Activated CD4-positive, alpha-beta T cell treated with anti-CD3 and anti-CD28 coated beads for 4 hours (primary cell): ENCODE measurements around the gene STX17.
"Not testable (repeated sequence)": the region's sequence is repeated elsewhere in the genome, so short reads cannot be mapped to it uniquely, and the experiment has no call there.

Experiments used
- DNase-seq, 2 donors: peaks; one replicate each; pipeline ENCODE4 v3.0.0-alpha.2; 2020

STX17 gene

DNA sequence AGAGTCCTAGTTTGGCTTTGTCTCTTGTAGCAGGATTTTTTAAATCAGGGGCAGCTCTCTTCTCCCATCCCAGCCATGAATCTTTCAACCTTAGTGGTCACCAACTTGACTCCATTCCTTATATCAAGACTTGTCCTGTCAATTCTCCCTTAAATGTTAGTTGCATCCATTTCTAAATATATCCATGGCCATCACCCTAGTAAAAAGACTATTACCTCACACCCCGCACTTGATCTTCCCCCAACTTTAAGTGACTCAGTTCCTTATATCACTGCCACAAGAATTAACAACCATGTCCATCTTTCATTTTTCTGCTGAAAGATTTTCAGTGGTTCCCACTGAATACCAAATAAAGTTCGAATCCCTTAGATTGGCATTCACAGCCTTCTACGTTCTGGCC is 67.0 kb downstream of the STX17 start:
- no peak for DNase-seq

- DNase-seq = no peak
Observed at GRCh38 chr9:99977033-99977792, 70.8 kb downstream of the STX17 start.

GRCh38 chr9:99978221-99978620 is 71.8 kb downstream of the STX17 start:
- DNase-seq = no peak

DNA sequence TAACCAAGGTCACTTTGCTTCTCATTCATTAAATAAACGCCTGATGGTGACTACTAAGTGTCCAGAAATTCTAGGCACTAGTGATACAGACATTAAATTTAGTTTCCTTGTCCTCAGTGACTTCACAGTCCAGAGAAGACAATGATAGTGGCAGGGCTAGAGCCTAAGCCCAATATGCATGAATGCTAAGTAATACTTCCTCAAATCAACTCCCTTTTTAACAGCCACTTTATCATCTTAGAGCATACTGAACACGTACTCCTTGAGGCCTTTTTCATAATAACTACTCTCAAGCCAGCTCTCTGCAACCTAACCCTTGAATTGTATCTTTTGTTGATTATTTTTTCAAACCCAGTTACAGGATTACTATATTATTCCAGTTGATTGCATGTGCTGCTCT is 74.1 kb downstream of the STX17 start:
- DNase-seq = no peak

- DNase-seq = no peak
Observed at GRCh38 chr9:99986642-99987041, 80.2 kb downstream of the STX17 start.

DNA sequence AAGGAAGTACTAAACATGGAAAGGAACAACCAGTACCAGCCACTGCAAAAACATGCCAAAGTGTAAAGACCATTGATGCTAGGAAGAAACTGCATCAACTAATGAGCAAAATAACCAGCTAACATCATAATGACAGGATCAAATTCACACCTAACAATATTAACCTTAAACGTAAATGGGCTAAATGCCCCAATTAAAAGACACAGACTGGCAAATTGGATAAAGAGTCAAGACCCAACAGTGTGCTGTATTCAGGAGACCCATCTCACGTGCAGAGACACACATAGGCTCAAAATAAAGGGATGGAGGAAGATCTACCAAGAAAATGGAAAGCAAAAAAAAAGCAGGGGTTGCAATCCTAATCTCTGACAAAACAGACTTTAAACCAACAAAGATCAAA is 84.1 kb downstream of the STX17 start:
- not testable (repeated sequence) for DNase-seq

DNA sequence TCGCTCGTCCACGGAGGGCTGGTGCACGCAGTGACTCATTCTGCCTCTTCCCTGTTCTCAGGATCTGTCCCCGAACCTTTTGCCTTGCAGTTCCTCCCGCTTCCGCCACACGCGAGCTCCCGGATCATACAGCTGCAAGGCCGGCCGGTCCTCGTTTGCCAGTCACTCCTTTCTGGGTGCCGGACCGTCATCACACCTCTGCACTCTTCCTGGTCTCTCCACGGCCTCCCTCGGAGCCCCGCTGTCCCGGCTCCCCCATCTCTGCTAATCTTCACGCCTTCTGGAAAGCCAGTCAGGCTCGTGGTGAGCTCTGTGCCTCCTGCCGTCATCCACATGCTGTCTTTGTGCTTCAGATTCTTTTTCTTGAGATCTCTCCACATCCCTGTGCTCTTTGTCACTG is 91.8 kb downstream of the STX17 start:
- no peak for DNase-seq

DNA sequence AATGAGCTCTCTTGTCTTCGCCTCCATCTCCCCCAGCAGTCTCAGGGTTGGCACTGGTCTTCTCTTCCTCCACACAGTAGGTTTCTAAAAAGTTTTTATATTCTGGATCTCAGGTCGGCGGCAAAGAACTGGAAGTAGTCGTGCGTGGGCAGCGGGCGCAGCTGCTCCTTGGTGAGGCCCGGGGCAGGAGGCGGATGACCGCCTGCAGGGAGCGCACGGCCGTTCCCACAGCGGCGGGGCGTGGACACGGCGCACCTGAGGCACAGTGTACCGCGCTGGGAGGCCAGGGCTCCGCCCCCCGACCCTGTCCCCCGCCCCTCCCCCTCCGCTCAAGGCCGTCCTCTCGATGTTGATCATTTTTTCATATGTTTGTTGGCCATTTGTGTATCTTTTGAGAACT is 92.4 kb downstream of the STX17 start:
- no peak for DNase-seq

- no peak for DNase-seq
Observed at GRCh38 chr9:99999797-100000196, 93.3 kb downstream of the STX17 start.

GRCh38 chr9:100011062-100011681 is 104.7 kb downstream of the STX17 start:
- DNase-seq = peak; percentile 23 to 46

DNA sequence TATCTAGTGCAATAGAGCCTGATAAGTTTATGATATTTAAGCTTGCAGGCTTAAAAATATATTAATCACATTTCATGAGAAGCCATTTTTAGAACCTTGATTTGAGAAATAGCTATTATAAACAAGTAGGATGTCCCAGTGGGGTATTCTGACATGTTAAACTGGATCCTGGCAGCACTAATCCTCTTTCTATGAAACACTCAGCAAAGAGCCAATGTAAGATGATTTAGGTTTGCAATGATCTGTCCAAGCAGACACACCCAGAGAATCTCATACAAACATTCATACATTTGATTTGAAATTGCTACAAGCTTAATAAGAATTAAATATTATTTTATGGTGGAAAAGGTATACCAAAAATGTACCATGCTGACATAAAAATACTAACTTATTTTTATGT is 105.8 kb downstream of the STX17 start:
- no peak for DNase-seq

DNA sequence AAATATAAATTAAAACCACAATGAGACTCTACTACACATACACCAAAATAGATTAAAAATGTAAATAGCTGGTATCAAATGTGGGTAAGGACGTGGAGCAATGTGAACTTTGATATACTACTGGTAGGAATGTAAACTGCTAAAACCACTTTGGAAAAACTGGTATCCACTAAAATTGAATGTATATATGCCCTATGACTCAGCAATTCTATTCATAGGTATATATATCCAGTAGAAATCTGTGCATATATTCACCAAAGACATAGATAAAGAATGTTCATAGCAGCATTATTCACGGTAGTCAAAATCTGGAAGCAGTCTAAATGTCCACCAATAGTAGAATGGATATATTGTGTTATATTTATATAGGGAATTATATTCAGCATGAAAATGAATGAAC is 107.1 kb downstream of the STX17 start:
- no peak for DNase-seq

GRCh38 chr9:100014846-100015245 is 108.4 kb downstream of the STX17 start:
- DNase-seq = no peak

DNA sequence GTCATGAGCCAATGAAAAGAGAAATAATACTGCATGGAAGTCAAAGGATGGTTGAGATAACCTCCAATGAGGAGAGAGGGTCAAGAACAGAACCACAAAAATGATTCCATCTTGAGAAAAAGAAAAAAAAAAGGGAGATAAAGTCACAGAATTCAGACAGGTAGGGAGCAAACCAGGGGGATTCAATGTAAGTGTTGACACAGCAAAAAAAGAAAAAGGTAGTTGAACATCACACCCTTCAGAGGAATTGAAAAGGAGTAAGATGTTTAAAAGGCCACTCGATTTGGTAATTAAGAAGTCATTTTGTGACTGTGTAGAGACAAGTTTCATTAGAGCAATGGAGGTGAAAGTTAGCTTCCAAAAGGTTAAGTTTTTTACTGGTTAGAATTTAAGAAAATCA is 113.1 kb downstream of the STX17 start:
- DNase-seq = no peak
